DND-41 (cell line): ENCODE results near the gene GRXCR1.

Source experiments
- CTCF ChIP-seq: IDR thresholded peaks from 2 replicates; pipeline ENCODE4 v1.5.1; 2012; ENCODE audit warnings: borderline replicate concordance, low read length, moderate library complexity, mild to moderate bottlenecking; ENCODE audit not compliant: poor library complexity, severe bottlenecking; ENCODE audit errors: extremely low read depth
- EZH2 ChIP-seq: IDR thresholded peaks from 3 replicates; pipeline ENCODE4 v1.6.1; 2012; ENCODE audit warnings: borderline replicate concordance, low read depth, mild to moderate bottlenecking, moderate library complexity, low read length, inconsistent platforms; ENCODE audit not compliant: severe bottlenecking

- TF ChIP-seq CTCF (no peak), EZH2 (no peak)
These were observed 20.7 kb upstream of the GRXCR1 start for GRCh38 chr4:42871671-42872290.
